GM19455 (cell line): Measurements from ENCODE around the gene RHD.
A peak's percentile ranks its signal among the peaks of the same experiment; 100 is the strongest.
"Not testable (repeated sequence)": the region's sequence is repeated elsewhere in the genome, so short reads cannot be mapped to it uniquely, and the experiment has no call there.

ENCODE experiments used
- ATAC-seq: cut with Tn5 transposase; IDR thresholded peaks from one replicate; pipeline ENCODE4 v1.9.1; 2021; ENCODE audit not compliant: unreplicated experiment

Gene RHD

GRCh38 chr1:25272238-25272637, at the start of gene RHD:
Gene RHD (plus strand): TSS chr1:25272509. CDS start chr1:25272548, 39 bp downstream.
- ATAC-seq, result not testable (repeated sequence)

GRCh38 chr1:25222606-25223005, 49.7 kb upstream of the RHD start:
- no peak for ATAC-seq

GRCh38 chr1:25223471-25223870, 48.8 kb upstream of the RHD start:
- no peak for ATAC-seq

- peak; percentile 74 for ATAC-seq
Observed at GRCh38 chr1:25232027-25232865, 40.1 kb upstream of the RHD start, which contains the start of gene SYF2. Gene SYF2 (minus strand): TSS chr1:25232502. CDS start chr1:25232467, 35 bp downstream.

- ATAC-seq, result peak; percentile 39
Observed at GRCh38 chr1:25232866-25233784, 39.2 kb upstream of the RHD start.

- not testable (repeated sequence) for ATAC-seq
Observed at GRCh38 chr1:25235411-25235810, 36.9 kb upstream of the RHD start.

GRCh38 chr1:25236261-25236660, 36.0 kb upstream of the RHD start:
- not testable (repeated sequence) for ATAC-seq

GRCh38 chr1:25238046-25238445, 34.3 kb upstream of the RHD start:
- ATAC-seq, result no peak

GRCh38 chr1:25239681-25240541, 32.4 kb upstream of the RHD start:
- peak; percentile 66 for ATAC-seq

- no peak for ATAC-seq
Observed at GRCh38 chr1:25243907-25244306, 28.4 kb upstream of the RHD start.

- no peak for ATAC-seq
Observed at GRCh38 chr1:25245393-25245792, 26.9 kb upstream of the RHD start.

GRCh38 chr1:25245809-25246599, 26.3 kb upstream of the RHD start:
- no peak for ATAC-seq

GRCh38 chr1:25246600-25247023, 25.7 kb upstream of the RHD start:
- ATAC-seq, result peak; percentile 10

GRCh38 chr1:25247024-25247828, 25.1 kb upstream of the RHD start, which contains the start of gene RSRP1:
Gene RSRP1 (minus strand): TSS chr1:25247454. CDS start chr1:25246963, 491 bp downstream.
- peak; percentile 85 for ATAC-seq

GRCh38 chr1:25247829-25248754, 24.2 kb upstream of the RHD start:
- peak; percentile 48 for ATAC-seq

- ATAC-seq, result no peak
Observed at GRCh38 chr1:25253911-25254310, 18.4 kb upstream of the RHD start.

- no peak for ATAC-seq
Observed at GRCh38 chr1:25255706-25256577, 16.4 kb upstream of the RHD start.
